Calu3 (cell line): ENCODE results near the gene CRPPA. TPM values are rescaled to one million over a fixed set of nuclear protein-coding genes. Genes with fewer than 3 reads are reported as not detected.

Experiments
- BruUV-seq: library from RNA; stranded (reverse); fragments of 400-500 nt; replicated peaks from 2 replicates; lab custom pipeline; 2021; lab: Mats Ljungman, UMichigan
- CTCF ChIA-PET: fragments of 300-600 bp; sonication (Branson Sonifier 250); formaldehyde crosslinking; loops from one replicate; lab custom pipeline; 2022; ENCODE audit warnings: antibody characterized with exemption; lab: Charles Lee
- DNase-seq: peaks from one replicate; pipeline ENCODE4 v3.0.0; 2022
- H3K27ac Mint-ChIP-seq: one replicate; pipeline ENCODE4 v1.8.0; 2022; ENCODE audit warnings: mixed read lengths; ENCODE audit not compliant: unreplicated experiment
- H3K27me3 Mint-ChIP-seq: one replicate; pipeline ENCODE4 v1.8.0; 2022; ENCODE audit warnings: mixed read lengths; ENCODE audit not compliant: unreplicated experiment
- H3K36me3 Mint-ChIP-seq: one replicate; pipeline ENCODE4 v1.8.0; 2022; ENCODE audit warnings: mild to moderate bottlenecking, moderate library complexity, mixed read lengths; ENCODE audit not compliant: insufficient read depth, unreplicated experiment
- H3K4me1 Mint-ChIP-seq: one replicate; pipeline ENCODE4 v1.8.0; 2022; ENCODE audit warnings: mild to moderate bottlenecking, low read depth, mixed read lengths; ENCODE audit not compliant: unreplicated experiment
- H3K4me3 Mint-ChIP-seq: one replicate; pipeline ENCODE4 v1.8.0; 2022; ENCODE audit warnings: mild to moderate bottlenecking, low read depth, moderate library complexity, mixed read lengths; ENCODE audit not compliant: unreplicated experiment
- H3K9me3 Mint-ChIP-seq: one replicate; pipeline ENCODE4 v1.8.0; 2022; ENCODE audit warnings: low read depth, mixed read lengths; ENCODE audit not compliant: unreplicated experiment
- CTCF ChIP-seq: fragments of 200-600 bp; IDR thresholded peaks from one replicate; pipeline ENCODE4 v1.8.0; 2022; ENCODE audit warnings: antibody characterized with exemption; ENCODE audit not compliant: unreplicated experiment
- intact Hi-C: fragments of 100-400 bp; cut with micrococcal nuclease; formaldehyde crosslinking; loops from one replicate; pipeline ENCODE4 v1.10.0; 2022; ENCODE audit not compliant: unreplicated experiment
- total RNA-seq: library from RNA; stranded (reverse); gene quantifications from 2 replicates; pipeline ENCODE4 v1.2.3, GENCODE V29; 2022

CRPPA gene
- total RNA-seq, 1 experiment from 2014 or later: 7.5 TPM

DNA sequence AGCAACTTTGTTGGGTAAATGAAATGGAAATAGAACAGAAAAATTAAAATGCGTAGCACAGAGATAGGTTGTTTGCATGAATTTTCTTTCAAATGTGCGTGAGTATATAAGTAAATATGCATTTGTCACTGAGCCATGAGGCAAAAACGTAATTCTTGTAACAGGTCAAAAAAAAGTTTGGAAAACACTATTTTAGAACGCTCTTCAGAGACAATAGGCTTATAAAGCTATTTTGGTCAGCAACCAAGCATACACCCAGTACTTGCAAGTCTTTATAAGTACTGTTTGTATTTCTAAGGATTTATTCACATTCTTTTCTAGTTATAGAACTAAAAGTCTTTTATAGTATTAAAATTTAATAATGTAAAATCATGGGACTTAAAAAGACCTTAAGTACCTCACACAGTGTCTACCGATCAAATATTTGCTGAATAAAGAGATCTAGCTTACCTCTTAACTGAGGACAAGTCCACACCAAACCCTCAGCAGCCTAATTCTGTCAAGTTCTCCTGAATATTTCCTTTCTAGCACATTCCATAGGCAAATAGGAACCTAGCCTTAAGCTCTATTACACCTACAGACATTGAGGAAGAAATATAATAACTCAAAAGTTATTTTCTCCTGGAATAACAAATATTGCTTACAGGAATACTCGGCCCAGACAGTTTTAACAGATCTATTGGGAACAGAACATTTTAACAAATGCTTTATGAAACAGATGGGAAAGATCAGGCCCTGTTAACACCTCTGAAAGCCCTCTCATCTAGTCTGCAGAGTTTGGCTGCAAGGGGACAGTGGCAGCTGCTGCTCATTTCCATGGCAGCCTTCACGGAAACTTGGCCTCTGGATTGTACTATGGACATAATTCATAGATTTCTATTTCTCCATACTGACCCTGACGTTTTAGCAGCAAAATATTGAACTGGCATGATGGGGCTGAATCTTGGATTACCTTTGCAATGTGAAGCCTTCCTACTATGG lies 8.8 kb downstream of the CRPPA start:
- H3K4me3 Mint-ChIP-seq: no peak overlapping the region
- CTCF ChIA-PET: interaction anchor here (1.0 to 1.3 kb wide), 2 partner anchors 9 to 152 kb away, joined by 3 read pairs; partner anchors contain the start of gene CRPPA
- no TSS peak for BruUV-seq
- intact Hi-C loops: no loop called here
- H3K4me1 Mint-ChIP-seq: peaks cover 54% of the 10 kb centered on the region
- no peak for TF ChIP-seq CTCF
- no peaks in the 10 kb centered on the region for H3K9me3 Mint-ChIP-seq
- DNase-seq: no peak
- H3K36me3 Mint-ChIP-seq: no peaks in the 10 kb centered on the region
- H3K27me3 Mint-ChIP-seq: no peaks in the 10 kb centered on the region
- H3K27ac Mint-ChIP-seq: no peak overlapping the region

GRCh38 chr7:16411391-16411790 lies 9.9 kb downstream of the CRPPA start:
- Mint-ChIP-seq H3K9me3 (no peaks in the 10 kb centered on the region), H3K36me3 (no peaks in the 10 kb centered on the region), H3K4me3 (no peak overlapping the region), H3K4me1 (peaks cover 54% of the 10 kb centered on the region), H3K27ac (no peak overlapping the region), H3K27me3 (no peaks in the 10 kb centered on the region)
- DNase-seq: no peak
- no TSS peak for BruUV-seq
- TF ChIP-seq CTCF: no peak
- CTCF ChIA-PET: interaction anchor here (0.6 to 1.0 kb wide), 3 partner anchors 24 to 284 kb away, joined by 3 read pairs; no protein-coding TSS in a partner anchor
- intact Hi-C loops: no loop called here

DNA sequence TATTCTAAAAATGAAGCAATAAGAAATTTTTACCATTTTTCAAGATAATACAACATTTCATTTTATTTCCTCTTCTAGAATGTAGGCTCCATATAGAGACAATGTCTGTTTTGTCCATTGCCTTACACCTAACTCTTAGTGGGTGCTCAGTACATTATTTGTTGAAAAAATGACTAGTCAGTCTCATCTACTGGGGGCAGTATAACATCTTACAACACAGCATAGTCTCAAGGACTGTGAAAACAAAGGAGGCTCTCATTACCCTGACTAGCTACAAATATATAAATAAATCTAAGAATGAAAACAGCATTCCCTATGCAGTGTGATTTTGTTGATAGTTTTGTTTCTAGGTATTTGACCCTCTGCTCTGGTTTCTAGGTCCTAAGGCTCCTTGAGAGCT lies 11.6 kb downstream of the CRPPA start:
- DNase-seq: no peak
- no TSS peak for BruUV-seq
- TF ChIP-seq CTCF: no peak
- CTCF ChIA-PET: interaction anchor here (0.7 to 1.4 kb wide), 3 partner anchors 11 to 155 kb away, joined by 3 to 13 read pairs (median 9); partner anchors contain the start of gene CRPPA
- H3K9me3 Mint-ChIP-seq: no peaks in the 10 kb centered on the region
- H3K4me1 Mint-ChIP-seq: peaks cover 42% of the 10 kb centered on the region
- no peak overlapping the region for H3K4me3 Mint-ChIP-seq
- no peaks in the 10 kb centered on the region for H3K36me3 Mint-ChIP-seq
- intact Hi-C loops: loop anchor here (1.0 kb wide), 1 partner anchor 39 kb away; no protein-coding TSS in a partner anchor
- H3K27me3 Mint-ChIP-seq: no peaks in the 10 kb centered on the region
- no peak overlapping the region for H3K27ac Mint-ChIP-seq

GRCh38 chr7:16404636-16405035 lies 16.7 kb downstream of the CRPPA start:
- H3K4me3 Mint-ChIP-seq: no peak overlapping the region
- H3K36me3 Mint-ChIP-seq: peaks cover 7% of the 10 kb centered on the region
- no peaks in the 10 kb centered on the region for H3K27me3 Mint-ChIP-seq
- H3K27ac Mint-ChIP-seq: no peak overlapping the region
- peaks cover 8% of the 10 kb centered on the region for H3K9me3 Mint-ChIP-seq
- no peak for TF ChIP-seq CTCF
- no TSS peak for BruUV-seq
- CTCF ChIA-PET: interaction anchor here (0.6 kb wide), 1 partner anchor 1201 kb away, joined by 3 read pairs; no protein-coding TSS in a partner anchor
- no peak for DNase-seq
- intact Hi-C loops: no loop called here
- H3K4me1 Mint-ChIP-seq: peaks cover 13% of the 10 kb centered on the region
